Right renal pelvis (tissue), 4 donors: ENCODE measurements around the gene ZIC1. TPM values are rescaled to one million over a fixed set of nuclear protein-coding genes. Genes with fewer than 3 reads are reported as not detected.

Experiments used
- DNase-seq, 4 donors: peaks; one replicate each; pipeline ENCODE4 v3.0.0-alpha.2; 2013; ENCODE audit warnings: low read depth in 4 of 4, low spot score in 3 of 4, missing footprints in 1 of 4
- polyA plus RNA-seq, 4 donors: library from polyadenylated mRNA; unstranded; fragments of 120-200 nt; gene quantifications; one replicate each; pipeline ENCODE4 v1.2.1, GENCODE V29; 2013; ENCODE audit not compliant: insufficient read length in 4 of 4

Gene ZIC1
- polyA plus RNA-seq, 4 donors = 0.03 to 0.95 (median 0.52) TPM

- no peak for DNase-seq
Measured at GRCh38 chr3:147379651-147380050, 29.5 kb upstream of the ZIC1 start.

GRCh38 chr3:147380387-147380951 lies 28.7 kb upstream of the ZIC1 start:
- DNase-seq = no peak

- no peak for DNase-seq
Measured at GRCh38 chr3:147380977-147381376, 28.2 kb upstream of the ZIC1 start.

- no peak for DNase-seq
Measured at GRCh38 chr3:147381596-147381995, 27.6 kb upstream of the ZIC1 start.

GRCh38 chr3:147383617-147384016 lies 25.5 kb upstream of the ZIC1 start:
- DNase-seq = no peak

- no peak for DNase-seq
Measured at GRCh38 chr3:147384210-147385058, 24.7 kb upstream of the ZIC1 start.

GRCh38 chr3:147385059-147386012 lies 23.8 kb upstream of the ZIC1 start:
- DNase-seq = no peak

GRCh38 chr3:147387291-147387884 lies 21.8 kb upstream of the ZIC1 start:
- no peak for DNase-seq

GRCh38 chr3:147387885-147388699 lies 21.1 kb upstream of the ZIC1 start:
- DNase-seq = no peak

GRCh38 chr3:147388700-147389580 lies 20.2 kb upstream of the ZIC1 start:
- DNase-seq = no peak

GRCh38 chr3:147389717-147390116 lies 19.4 kb upstream of the ZIC1 start:
- no peak for DNase-seq

GRCh38 chr3:147390589-147391569 lies 18.3 kb upstream of the ZIC1 start:
- DNase-seq = no peak

- DNase-seq = no peak
Measured at GRCh38 chr3:147391781-147392624, 17.2 kb upstream of the ZIC1 start.

- DNase-seq = no peak
Measured at GRCh38 chr3:147392625-147392946, 16.6 kb upstream of the ZIC1 start.

- no peak for DNase-seq
Measured at GRCh38 chr3:147393261-147393942, 15.8 kb upstream of the ZIC1 start.
